ENCODE results near the gene ANKRD29.

Gene ANKRD29

GRCh38 chr18:23683671-23684070 is 21.0 kb upstream of the ANKRD29 start:
- DNase-seq, result no peak

GRCh38 chr18:23683155-23683554 is 20.4 kb upstream of the ANKRD29 start:
- DNase-seq, result no peak

GRCh38 chr18:23682472-23682871 is 19.8 kb upstream of the ANKRD29 start:
- DNase-seq, result no peak

- DNase-seq, result no peak
Measured at GRCh38 chr18:23682045-23682444, 19.3 kb upstream of the ANKRD29 start.

DNA sequence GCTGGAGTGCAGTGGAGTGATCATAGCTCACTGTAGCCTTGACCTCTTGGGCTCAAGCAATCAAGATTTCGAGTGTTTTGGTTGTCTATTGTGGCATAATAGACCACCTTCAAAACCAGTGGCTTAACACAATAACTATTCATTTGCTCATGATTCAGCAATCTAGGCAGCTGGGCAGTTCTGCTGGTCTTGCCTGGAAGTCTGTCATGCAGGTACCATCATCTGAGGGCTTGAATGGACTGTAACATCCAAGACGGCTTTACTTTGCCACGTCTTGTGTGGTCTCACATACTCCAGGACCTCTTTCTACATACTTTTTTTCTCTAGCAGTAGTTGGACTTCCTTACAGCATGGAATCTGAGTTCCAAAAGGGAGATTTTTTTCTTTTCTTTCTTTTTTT is 13.2 kb upstream of the ANKRD29 start:
- no peak for DNase-seq

DNA sequence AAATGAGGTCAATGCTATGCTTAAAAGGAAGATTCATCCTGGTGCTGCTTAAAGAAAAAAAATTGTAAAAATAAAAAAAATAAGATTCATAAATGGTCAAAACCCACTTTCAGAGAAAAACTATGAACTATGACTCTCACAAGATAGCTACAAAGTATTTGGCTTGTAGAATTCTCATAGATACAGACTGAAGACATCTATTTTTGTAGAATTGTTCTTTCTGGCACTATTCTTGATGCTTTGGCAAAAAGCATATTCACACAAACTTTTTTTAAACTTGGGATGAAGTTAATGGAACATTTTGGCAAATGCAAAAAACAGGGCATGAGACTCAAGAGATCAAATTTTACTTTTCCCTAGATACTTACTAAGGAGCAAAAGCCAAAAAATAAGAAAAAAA is 12.5 kb upstream of the ANKRD29 start:
- DNase-seq, result no peak

DNA sequence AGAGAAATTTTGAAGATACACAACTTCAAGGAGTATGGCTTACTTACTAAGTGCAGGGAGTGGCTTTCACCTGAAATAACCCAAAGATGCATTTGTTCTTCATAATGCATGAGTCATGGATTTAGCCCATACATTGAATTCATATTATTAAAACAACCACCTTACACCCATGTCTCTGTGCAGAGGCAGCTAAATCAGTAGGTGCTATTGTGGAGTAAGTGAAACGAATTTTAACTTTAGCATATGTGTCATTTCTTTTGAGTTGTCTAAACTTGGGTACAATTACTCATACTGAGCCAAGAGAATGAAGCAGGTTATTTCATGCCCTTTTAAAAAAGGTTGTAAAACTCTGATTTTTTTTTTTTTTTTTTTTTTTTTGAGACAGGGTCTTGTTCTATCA is 11.0 kb upstream of the ANKRD29 start:
- no peak for DNase-seq

GRCh38 chr18:23671564-23671963 is 8.9 kb upstream of the ANKRD29 start:
- no peak for DNase-seq

- DNase-seq, result no peak
Measured at GRCh38 chr18:23669804-23670405, 7.2 kb upstream of the ANKRD29 start.

- DNase-seq, result no peak
Measured at GRCh38 chr18:23669202-23669766, 6.6 kb upstream of the ANKRD29 start.

- no peak for DNase-seq
Measured at GRCh38 chr18:23668731-23669130, 6.0 kb upstream of the ANKRD29 start.

- DNase-seq, result no peak
Measured at GRCh38 chr18:23667114-23667513, 4.4 kb upstream of the ANKRD29 start.

- no peak for DNase-seq
Measured at GRCh38 chr18:23664674-23665073, 2.0 kb upstream of the ANKRD29 start.

DNA sequence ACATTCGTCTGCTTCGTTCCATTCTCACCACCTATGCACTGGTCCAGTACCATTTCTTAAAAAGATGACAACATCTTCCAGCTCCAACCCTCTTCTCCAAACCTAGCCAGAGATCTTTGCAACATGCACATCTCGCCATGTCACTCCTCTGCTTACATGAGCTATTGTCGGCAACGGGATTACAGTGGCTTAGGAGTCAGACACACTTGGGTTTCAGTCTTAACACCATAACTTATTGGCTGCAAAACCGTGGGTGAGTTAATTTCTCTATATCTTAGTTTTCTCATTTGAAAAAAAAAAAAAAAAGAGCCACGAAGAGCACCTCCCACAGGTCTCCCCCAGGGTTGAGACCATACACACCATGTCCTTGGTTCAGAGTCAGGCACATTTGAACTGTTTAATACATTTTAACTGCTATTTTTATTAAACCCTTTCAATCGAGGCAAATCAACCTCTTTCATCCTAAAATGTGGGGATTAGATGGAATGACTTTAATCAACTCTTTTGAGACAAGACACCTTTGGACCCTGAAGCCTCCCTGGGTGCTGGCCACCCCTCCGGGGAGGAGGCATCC is 889 bp downstream of the ANKRD29 start:
- no peak for DNase-seq

DNA sequence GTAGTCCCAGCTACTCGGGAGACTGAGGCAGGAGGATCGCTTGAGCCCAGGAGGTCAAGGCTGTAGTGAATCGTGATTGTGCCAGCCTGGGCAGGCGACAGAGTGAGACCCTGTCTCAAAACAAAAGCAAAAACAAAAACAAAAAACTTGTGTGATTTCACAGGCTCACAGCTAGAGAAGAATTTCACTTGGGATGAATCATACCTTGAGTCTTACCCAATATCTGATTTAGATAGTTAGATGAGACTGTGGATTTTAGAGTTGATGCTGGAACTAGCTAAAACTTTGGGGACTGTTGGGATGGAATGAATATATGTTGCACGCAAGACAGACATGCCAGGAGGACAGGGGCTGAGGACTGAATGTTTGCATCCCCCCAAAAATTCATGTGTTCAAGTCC is 4.4 kb downstream of the ANKRD29 start:
- DNase-seq, result no peak

GRCh38 chr18:23652232-23652631 is 10.5 kb downstream of the ANKRD29 start:
- no peak for DNase-seq

DNA sequence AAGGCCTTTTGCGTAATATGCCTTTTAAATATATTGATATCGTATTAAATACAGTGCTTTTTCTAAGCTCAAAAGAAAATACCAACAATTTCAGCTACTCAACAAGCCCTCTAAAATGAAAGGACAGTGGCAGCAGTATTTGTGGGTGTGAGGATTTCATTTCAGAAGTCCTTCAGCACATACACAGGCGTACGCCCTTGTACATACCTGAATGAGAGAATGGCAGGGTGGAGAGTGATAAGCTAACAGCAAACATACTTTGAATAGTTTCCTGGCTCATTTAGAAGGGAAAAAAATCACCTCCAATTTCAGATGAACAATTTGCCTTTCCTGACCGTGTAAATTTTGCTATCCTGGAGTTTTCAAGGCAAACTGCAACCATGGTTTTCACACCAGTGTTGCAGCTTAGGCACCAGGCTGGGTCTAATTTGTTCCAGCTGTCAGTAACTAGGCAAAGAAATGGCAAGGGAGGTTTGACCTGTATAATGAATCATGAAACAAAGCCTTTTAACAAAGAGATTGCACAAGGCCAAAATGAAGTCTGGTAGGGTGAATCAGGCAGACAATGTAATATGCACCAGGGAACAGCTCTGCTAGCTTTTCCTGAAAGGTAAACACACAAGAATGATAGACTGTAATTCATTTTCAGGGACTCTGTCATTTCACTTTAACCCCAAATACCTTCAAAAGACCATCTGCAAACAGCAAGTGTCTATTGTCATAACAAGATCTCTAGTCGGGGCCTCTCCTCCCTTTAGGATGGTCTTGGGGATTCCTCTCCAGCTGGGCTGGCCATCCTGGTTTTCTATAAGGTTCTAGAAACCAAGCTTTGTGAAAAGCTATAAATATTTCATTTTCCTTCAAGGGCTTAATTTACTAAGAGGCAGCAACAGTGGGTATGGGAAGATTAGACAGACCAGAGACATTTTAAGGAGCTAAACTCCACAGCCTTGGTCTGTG is 11.5 kb downstream of the ANKRD29 start:
- DNase-seq, result no peak

DNA sequence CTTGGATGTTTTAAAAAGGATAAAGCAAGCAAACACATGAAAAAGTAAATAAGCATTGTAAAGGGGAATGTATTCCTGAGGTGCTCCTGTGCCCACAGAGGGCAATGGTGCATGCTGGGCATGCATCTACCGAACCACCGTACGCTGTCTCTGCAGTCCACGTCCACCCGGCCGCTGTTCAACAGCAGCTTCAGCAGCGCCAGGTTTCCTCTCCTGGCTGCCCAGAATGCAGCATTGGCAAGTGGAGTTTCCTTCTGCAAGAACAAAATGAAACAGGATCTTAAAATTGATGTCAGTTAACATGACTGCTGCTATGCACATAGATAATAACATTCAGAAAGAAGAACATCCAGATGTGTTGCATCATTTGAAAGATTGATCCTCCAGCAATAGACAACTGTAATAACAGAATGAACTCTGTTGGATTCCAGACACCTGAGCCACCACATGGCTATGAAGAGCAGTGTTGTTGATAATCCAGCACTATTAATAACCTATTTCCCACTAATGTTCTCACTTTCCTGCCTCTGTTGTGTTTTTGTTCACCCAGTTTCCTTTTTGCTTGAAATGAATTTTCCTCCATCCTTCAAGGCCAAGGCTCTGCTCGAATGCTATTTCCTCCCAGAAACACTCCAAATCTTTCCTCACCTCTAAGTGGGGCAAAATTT is 13.6 kb downstream of the ANKRD29 start:
- DNase-seq, result no peak

- DNase-seq, result no peak
Measured at GRCh38 chr18:23648456-23648855, 14.3 kb downstream of the ANKRD29 start.

GRCh38 chr18:23646282-23646681 is 16.4 kb downstream of the ANKRD29 start:
- no peak for DNase-seq

- DNase-seq, result no peak
Measured at GRCh38 chr18:23645568-23646175, 17.0 kb downstream of the ANKRD29 start.

DNA sequence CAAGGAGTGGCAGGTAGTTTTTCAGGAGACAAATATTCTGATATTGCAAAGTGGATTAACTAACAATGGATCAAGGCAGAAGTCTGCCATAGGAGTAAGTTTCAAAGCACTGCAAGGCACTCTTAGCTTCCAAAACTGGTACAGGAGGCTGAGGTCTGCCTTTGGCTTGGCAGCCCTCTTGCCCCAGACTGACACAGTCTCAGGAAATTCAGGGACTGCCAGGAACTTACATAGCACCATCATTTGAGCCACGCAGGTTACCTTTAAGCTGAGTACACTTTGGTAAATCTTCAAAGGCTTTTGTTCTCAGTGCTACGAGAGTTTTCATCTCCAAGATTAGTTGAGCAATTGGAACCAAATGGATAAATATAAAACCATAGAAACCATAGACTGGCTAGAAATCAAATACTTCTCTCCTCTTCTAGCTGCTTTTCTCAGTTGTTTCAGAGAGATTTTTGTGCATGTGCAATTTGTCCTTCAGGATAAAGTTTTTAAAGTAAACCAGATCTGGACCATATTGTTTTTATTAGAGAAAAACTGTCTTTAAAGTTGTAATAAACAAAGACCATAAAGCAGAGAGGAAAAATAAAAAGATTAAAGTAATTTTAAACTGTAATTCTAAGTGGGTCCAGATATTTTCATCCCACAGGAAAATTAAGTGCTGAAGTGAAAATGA is 18.8 kb downstream of the ANKRD29 start:
- no peak for DNase-seq

Measured in activated T-cell treated with anti-CD3 and anti-CD28 coated beads, Interleukin-2, amount 50 U/mL, for 1 hour (primary cell).